Activated gamma-delta T cell treated with Interleukin-2 at 50 U/mL for 16 hours (primary cell): Measurements from ENCODE around the gene HSPA6.
"Not testable (repeated sequence)": the region's sequence is repeated elsewhere in the genome, so short reads cannot be mapped to it uniquely, and the experiment has no call there.

Source experiments
- DNase-seq: peaks from one replicate; pipeline ENCODE4 v3.0.0-alpha.2; 2020

Gene HSPA6

DNA sequence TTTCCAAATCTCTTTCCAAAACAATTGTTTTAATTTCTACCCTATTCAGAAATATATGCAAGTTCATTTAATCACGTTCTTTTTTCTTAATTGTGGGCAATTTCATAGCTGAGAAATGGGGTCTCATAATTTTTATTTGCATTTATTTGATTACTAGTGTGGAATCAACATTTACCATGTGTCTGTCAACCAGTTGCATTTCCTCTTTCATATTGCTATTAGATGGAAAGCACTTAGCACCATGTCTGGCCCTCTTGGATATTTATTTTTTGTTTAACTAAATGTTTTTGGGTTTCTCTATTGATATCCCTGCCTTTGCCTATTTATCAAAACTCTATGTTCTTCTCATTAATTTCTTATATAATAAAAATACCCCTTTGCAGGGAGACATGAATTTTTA is 39.2 kb downstream of the HSPA6 start:
- DNase-seq: not testable (repeated sequence)

DNA sequence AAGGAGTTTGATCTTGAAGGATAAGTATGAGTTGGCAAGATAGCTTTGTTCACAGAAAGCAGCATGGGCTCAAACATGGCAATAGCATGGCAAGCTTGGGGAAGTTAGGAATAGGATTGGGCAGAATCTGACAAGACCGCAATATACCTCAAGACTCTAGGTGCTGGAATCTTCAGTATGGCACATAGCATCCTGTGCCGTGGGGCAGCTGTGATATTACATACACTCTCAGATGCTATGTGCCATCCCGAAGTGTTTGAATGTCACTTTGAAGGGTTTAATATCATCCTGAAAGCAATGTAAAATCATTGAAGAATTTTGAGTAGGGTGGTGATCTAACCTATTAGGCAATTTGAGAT is 42.2 kb downstream of the HSPA6 start:
- DNase-seq: not testable (repeated sequence)

DNA sequence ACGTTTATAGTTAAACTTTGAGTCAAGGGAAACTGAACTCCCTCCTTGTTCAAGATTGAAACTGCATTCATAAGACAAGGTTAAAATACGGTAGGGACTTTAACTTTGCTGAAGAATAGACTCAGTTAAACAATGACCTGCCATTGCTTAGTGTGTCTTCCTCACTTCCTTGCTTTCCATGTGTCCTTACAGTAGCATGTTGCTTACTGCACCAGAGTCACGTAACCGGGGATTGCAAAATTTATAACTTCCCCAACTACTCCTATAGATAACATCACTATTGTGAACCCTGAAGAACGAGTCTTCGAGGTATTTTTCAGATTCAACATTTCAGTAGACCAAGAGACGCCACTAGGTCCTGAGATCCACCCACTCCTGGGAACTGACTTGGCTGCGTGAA is 47.4 kb downstream of the HSPA6 start:
- DNase-seq: not testable (repeated sequence)
